Measurements from ENCODE around the gene JPT2.
A peak's percentile ranks its signal among the peaks of the same experiment; 100 is the strongest.

The JPT2 gene, protein sequence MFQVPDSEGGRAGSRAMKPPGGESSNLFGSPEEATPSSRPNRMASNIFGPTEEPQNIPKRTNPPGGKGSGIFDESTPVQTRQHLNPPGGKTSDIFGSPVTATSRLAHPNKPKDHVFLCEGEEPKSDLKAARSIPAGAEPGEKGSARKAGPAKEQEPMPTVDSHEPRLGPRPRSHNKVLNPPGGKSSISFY

DNA sequence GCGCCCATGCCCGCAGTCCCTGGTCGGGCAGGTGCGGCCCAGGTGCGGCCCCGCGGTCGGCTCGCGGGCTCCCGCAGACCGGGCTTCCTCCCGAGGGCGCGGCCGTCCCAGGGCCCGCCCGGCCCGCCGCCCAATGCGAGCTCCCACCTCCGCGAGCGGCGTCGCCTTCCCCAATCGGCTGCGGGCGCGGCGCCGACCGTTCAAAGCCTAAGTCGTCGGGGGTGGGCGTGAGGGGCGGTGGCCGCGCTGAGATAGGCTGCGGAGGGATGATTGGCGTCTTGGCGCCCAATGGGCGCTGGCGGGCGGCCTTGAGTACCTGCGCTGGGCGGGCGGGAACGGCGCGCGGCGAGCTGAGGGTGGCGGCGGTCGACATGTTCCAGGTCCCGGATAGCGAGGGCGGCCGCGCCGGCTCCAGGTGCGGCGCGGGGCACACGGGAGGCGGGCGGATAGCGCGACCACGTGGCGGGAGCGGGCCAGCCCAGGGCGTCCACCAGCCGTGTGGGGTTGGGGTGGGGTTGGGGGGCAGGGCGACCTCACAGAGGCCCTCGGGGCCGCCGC, at the start of gene JPT2:
TSS of gene JPT2 (plus strand) at position 338 of the 558 bp plus-strand sequence. CDS start at position 372, 34 bp downstream.
- peak; percentile 89 for DNase-seq (ENCODE audit: low read depth)

DNA sequence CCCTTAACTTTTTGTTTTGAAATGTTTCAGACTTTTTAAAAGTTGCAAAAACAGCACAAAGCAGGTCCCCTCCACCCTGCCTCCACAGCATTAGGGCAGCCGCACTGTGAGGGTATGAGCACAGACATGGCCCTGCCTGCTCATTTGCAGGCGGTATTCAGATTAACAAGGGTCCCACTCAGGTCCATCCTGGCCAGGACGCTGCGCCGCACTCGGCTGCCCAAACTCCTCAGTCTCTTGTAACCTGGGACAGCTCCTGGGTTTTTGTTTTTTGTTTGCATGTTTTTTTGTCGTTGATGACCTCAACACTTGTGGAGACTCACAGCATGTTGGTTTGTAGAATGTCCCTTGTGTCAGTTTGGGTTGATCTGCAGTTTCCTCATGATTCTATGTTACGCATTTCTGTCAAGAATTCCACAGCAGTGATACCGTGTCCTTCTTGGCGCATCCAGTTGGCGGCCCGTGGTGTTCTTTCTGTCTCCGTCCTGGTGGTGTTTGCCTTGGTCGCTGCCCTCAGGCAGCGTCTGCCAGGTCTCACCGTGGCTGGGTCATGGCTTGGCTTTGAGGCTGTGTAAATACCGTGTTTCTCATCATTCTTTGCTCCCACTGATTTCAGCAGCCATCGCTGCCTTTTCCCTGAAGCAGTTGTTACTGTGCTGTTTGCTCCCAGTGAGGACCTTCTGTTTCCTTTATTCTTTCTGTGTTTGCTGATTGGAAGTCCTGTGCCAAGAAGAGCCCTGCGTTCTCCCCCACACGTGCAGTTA, 47.4 kb upstream of the JPT2 start:
- DNase-seq (ENCODE audit: low read depth): no peak

DNA sequence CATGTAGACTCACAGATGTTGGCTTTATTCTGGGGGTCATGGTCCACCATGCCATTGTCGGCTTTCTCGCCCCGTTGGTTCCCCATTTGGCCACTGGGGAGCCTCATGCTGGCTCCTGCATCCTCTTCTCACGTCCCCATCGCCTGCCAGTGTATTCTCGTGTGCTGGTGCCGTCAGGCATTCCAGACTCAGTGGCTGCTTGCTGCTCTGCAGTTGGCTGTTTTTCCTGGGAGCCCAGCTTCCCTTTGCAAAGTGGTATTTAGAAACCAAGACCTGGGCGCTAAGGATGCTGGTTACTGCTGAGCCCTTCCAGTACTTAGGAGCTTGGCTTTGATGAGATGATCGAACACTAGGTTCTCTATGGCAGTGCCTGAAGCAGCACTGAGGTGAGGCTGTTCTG, 46.8 kb upstream of the JPT2 start:
- DNase-seq (ENCODE audit: low read depth): no peak

DNA sequence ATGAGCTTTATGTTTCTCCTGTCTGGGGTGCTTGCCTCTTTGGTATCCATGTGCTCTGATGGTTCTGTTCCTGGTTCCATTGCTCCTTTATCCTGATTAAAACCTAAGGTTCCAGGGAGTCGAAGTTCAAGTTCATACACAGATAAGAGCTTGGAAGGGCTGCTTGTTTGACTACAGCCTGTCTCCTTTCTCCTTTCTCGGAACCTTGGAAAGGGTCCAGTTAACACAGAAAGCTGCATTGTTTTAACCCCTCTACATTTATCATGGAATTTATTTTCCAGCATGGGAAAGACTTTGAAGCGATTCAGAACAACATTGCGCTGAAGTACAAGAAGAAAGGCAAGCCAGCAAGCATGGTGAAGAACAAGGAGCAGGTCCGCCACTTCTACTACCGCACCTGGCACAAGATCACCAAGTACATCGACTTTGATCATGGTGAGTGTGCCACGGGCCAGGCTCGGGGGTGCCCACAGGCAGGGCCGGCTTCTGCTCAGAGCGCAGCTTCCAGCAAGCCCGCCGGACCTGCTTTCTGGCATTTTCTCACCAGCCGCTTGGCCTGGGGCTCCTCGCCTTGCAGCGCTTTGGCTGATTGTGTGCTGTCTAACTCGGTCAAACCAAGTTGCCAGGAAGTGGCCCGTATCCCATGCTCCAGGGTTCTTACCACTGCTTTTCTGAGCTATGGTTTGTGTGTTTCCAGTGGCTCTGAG, 46.0 kb upstream of the JPT2 start:
- DNase-seq (ENCODE audit: low read depth): no peak

DNA sequence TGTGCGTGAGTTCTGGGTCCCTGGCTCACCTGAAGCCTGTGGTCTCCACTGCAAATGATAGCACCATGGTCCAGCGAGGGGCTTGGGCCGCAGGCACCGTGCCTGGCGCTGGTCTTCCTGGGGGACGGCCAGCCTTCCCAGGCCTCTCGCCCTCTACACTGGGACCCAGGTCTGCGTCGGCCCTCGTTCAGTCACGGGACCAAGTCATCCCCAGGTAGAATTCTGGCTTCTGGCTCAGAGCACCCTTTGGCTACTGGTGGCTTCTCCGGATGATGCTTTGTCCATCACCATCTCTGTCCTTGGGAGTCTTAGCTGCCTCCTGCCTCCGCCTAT, 45.5 kb upstream of the JPT2 start:
- no peak for DNase-seq (ENCODE audit: low read depth)

DNA sequence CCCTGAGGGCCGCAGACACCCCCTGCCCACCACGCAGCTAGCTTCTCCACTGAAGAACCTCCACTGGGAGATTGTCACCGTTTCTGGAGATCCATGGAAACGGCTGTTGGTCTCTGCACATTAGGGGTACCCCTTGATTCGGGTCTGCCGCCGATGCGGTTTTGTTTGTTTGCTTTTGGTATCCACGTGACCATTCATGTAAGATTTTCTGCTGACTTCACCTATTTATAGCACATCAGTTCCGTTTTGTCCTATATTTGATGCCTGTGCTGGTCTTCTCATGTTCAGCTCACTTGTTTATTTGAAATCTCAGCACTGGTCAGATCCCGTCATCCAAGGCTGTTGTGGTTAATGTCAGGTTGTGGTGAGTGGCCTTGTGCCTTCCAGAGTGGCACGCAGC, 44.8 kb upstream of the JPT2 start:
- DNase-seq (ENCODE audit: low read depth): no peak

DNA sequence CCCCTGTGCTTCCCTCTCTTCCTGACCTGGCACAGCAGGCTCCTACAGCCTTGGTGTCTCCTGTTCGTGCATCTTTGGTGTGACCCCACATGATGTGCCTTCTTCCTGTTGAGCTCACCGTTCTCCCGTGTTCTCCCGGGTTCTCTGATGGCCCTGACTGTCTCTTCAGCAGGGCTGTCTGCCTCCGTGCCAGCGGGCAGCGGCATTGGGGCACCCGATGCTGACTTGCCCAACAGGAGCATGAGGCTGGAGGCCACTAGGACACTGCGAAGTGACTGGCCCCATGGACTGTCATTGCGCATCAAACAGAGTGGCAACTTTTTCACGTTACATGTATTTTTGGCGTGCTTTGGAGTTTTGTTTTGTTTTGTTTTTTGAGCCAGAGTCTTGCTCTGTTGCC, 43.5 kb upstream of the JPT2 start:
- DNase-seq (ENCODE audit: low read depth): no peak

DNA sequence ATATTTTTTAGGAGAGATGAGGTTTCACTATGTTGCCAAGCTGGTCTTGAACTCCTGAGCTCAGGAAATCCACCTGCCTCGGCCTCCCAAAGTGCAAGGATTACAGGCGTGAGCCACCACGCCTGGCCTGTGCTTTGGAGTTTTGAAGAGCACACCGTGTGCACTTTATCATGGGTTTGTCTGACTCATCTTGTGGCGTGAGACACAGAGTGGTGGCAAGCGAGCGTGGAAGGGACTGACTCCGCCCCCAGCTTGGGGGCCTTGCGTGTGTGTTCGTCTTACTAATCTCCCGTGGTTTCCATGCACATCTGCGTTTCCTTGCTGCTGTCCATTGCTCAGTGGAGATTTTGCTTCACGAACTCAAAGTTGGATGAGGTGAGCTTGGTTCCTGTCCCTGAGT, 43.0 kb upstream of the JPT2 start:
- no peak for DNase-seq (ENCODE audit: low read depth)

DNA sequence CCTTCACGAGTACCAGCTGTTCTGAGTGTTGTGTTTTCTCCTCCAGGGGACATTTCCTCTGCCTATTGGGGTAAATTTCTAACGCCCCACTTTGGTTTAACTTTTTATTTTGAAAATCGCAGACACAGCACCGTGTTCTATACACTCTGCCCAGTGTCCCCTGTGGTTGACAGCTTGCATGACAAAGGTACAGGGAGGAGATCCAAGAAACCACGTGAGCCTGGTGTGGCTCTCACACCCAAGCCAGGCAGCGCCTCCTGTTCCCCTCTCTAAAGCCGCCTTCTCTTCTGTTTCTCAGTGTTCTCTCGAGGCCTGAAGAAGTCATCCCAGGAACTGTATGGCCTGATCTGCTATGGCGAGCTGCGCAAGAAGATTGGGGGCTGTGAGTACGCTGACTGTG, 40.6 kb upstream of the JPT2 start:
- DNase-seq (ENCODE audit: low read depth): no peak

DNA sequence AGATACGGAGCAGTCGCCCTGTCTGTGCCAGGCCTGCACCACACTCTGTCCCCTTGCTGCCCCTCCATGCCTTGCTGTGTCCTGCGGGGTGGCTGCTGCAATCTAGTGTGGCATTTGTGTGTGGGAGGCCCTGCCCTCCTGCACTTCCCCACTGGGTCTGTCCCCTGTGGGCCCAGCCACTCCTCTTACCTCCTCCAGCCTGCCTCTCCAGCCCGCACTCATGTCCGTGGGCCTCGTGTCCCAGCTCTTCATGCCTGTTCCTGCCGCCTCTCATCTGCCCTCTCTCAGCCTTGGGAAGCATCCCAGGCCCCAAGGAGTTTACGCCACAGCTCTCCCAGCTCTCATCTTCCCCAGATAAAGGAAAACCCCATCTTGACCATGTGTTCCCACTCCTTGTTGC, 39.3 kb upstream of the JPT2 start:
- no peak for DNase-seq (ENCODE audit: low read depth)

DNA sequence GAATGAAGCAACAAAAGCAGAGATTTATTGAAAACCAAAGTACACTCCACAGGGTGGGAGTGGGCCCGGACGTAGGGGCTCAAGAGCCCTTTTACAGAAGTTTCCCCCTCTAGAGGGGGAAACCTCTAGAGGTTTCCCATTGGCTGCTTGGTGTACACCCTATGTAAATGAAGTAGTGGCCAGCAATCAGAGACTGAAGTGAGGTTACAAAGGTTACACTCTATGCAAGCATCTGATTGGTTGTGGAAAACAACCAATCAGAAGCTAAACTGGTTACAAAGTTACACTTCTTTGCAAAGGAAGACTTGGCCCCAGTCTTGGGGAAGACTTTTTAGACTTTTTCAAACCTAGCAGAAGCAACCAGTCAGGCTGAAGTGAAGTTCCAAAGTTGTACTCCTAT, 38.8 kb upstream of the JPT2 start:
- DNase-seq (ENCODE audit: low read depth): no peak

DNA sequence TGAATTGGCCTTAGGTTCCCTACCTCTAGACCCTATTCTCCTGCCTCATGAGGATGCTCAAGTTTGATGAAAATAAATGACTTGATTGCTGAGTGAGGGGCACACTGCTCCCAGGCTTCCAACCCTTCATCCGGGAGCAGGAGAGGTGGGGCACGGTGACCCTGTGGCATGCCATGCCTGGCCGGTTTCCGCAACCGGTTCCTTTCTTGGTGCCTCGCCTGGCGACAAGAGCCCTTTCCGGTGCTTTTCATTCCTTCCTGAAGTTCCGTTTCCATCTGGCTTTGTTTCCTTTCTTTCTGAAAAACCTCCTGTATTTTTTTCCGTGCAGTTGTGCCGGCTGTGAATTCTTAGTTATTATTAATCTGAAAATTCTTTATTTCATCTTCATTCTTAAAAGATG, 38.2 kb upstream of the JPT2 start:
- no peak for DNase-seq (ENCODE audit: low read depth)

DNA sequence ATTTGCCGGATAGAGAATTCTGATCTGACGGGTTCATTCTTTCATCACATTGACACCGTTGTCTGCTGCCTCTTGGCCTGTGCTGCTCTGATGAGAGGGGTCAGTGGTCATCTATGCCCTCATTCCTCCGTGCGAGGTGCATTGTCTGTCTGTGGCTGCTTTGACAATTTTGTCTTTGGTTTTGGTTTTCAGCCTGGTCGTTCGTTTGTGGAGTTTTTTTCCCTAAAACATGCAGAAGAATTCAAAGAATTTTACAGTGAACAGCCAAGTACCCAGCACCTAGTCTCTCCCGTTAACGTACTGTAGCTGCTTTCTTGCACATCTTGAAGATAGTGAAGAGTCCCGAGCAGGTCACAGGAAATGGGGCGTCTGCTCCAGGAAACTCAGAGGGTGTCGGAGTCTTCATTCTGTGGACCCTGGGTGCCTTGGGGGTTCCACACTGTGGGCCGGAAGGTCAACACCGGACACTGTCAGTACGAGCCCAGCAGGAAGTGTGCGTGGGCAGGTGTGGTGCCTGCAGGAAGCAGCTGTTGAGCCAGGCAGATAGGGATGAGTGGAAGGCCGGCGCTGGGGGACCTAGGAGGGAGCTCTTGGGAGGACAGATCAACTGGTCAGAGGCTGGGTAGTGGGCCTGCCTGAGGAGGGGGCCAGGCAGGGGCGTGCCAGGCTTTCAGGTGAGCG, 37.7 kb upstream of the JPT2 start:
- DNase-seq (ENCODE audit: low read depth): no peak

DNA sequence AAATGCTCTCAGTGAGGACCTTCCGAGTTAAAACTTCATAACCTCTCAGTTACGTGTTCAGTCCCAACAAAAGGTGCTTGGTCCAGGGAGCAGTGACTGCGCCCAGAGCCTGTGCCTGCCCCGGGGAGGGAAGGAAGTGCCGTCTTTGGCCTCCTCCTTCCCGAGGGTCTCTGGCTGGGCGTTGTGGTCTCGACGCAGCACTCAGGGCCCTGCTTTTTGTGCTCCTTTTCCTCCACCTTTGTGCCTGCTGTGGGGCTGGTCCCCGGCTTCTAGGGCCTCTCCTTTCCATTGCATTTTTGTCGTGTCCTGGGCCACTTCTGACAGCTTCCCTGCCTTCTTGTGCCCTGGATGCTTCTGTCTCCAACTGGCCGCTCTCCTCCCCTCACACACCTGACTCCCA, 36.8 kb upstream of the JPT2 start:
- no peak for DNase-seq (ENCODE audit: low read depth)

DNA sequence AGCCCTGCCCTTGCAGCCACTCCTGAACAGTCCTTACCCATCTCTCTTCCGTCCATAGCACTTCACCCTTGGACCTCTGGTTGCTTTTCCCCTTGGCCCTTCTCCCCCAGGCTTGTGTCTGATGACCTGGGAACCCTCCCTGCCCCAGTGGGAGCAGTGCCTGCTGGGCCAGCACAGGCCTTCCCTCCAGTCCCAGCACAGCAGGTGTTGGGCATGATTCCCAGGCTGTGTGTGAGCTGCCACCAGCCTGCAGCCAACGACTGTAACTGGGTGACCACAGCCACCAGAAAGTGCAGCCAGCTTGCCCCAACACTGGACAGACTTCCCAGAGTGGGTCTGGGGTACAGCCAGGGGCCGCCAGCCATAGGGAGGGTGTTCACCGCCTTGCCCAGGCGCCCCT, 35.9 kb upstream of the JPT2 start:
- DNase-seq (ENCODE audit: low read depth): no peak

DNA sequence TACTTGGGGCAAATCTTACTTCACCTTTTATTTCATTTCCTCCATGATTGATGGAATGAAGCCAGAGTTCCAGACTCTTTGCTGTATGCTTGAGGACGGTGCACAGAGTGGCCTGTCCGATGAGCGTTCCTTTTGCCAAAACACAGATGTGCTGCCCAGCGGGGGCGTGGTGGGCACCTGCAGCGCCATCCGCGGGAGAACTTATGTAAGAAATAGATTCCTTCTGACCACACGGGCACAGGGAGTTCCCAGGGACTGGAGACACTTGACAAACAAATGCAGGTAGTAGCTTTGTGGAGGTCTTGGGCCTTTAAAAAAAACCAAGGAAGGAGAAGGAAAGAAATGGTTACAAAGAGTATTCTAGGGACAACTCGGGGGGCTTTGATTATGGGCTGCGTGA, 35.3 kb upstream of the JPT2 start:
- DNase-seq (ENCODE audit: low read depth): no peak

DNA sequence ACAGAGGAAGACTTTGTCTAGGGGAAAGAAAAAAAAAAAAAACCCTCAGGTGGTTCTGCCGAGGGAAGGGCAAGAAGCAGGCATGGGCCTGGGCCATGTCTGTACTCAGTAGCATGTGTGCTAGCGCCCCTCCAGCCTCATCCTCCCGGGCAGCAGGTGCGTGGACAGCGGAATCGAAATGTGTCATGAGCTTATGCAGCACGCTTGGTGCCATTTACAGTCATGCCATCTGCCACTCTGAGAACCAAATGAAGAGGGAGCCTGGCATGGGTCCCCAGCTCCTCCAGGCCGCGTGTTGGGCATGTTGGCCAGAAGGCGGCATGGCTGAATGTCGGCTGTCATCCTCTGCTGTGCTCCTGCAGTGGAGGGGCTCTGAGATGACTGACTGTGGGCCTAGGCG, 34.6 kb upstream of the JPT2 start:
- DNase-seq (ENCODE audit: low read depth): no peak

DNA sequence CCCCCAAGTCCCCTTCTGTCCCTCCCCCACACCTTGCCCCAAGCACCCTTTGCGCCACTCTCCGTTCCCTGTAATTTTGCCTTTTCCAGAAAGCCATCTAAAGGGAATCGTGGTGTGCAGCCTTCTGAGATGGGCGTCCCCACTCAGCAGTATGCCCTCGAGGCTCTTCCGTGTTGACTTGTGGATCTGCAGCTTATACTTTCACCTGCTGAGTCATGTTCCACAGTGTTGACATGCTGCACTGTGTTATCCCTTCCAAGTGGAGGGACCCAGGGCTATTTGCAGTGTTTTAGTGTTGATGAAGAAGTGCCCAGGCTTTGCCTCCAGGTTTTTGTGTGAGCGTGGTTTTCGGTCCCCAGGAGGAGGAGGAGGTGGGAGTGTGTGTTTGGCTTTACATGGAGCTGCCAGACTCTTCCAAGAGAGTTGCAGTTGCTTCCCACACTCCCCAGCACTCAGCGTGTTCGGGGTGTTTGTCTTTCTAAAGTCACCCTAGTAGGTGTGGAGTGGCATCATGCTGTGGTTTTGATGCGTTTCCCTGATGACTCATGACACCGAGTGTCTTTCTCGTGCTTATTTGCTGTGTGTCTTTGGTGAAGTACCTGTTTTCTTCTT, 32.1 kb upstream of the JPT2 start:
- peak; percentile 22 for DNase-seq (ENCODE audit: low read depth)

DNA sequence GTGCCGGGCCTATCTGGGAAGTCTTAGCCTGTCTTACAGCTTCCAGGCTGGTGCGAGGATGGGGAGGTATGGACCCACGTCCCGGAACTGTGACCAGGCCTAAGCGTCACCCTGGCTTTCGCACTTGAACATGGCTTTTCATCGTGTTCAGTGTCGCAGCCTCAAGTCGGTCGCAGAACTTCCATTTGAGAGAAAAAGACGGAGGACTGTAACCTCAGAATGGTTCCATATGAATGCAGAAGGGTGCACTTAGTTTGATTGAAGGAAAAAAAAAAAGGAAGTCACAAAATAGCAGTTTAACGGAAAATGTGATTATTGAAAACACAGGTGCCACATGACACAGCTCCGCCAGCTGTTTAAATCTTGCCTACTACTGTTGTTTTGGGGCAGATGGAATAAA, 30.2 kb upstream of the JPT2 start:
- DNase-seq (ENCODE audit: low read depth): no peak

DNA sequence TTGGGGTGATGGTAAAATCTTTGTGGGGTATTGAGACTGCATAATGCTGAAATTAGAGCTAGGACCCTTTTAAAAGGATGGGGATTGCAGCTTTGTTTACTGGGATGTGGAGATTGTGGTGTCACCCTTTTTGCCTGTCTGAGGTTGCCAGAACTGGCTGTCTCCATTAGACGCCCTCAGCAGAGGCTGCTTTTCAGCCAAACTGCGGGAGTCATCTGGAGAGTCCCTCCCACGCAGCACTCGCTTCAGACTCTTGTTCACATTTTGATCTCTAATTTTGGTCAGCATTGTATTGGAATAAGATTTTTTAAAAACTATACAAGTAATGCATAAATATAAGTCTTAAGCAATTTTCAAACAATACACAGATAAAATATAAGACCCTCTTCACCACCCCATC, 27.9 kb upstream of the JPT2 start:
- no peak for DNase-seq (ENCODE audit: low read depth)

DNA sequence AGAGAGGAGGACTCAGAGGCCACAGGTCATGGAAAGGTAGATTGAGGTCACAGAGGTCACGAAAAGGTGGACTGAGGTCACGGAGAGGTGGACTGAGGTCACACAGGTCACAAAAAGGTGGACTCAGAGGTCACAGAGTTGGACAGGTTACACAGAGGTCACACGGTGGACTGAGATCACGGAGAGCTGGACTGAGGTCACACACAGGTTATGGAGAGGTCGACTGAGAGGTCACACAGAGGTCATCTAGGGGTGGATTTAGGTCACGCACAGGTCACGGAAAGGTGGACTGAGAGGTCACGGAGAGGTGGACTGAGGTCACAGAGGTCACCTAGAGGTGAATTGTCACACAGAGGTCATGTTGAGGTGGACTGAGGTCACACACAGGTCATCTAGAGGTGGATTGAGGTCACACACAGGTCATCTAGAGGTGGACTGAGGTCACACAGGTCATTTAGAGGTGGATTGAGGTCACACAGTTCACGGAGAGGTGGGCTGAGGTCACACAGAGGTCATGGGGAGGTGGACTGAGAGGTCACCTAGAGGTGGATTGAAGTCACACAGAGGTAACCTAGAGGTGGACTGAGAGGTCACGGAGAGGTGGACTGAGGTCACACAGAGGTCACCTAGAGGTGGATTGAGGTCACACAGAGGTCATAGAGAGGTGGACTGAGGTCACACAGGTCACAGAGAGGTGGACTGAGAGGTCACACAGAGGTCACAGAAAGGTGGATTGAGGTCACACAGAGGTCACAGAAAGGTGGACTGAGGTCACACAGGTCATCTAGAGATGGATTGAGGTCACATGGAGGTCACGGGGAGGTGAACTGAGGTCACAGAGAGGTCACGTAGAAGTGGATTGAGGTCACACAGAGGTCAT, 26.7 kb upstream of the JPT2 start:
- DNase-seq (ENCODE audit: low read depth): no peak
